Measurements from ENCODE around the gene CLCN6.

The CLCN6 gene

GRCh38 chr1:11826946-11827345, 21.0 kb downstream of the CLCN6 start:
- Histone ChIP-seq H3K27me3 (ENCODE audit: control insufficient read depth in 1 of 2, insufficient read depth in 2 of 2, low read length in 2 of 2) (no peaks in the 10 kb centered on the region), H3K4me3 (ENCODE audit: low read depth in 1 of 2, low read length in 2 of 2) (no peak overlapping the region), H3K9me3 (ENCODE audit: control insufficient read depth in 1 of 2, low read length in 2 of 2) (no peaks in the 10 kb centered on the region), H3K36me3 (ENCODE audit: control insufficient read depth in 1 of 2, insufficient read depth in 2 of 2, low read length in 2 of 2) (peaks cover 32 to 81% of the 10 kb centered on the region in 2 donors), H3K4me1 (ENCODE audit: control insufficient read depth in 1 of 2, insufficient read depth in 2 of 2, low read length in 2 of 2) (no peaks in the 10 kb centered on the region), H3K27ac (ENCODE audit: low read depth, low read length) (no peak overlapping the region), H3K9ac (ENCODE audit: low read depth in 1 of 2, low read length in 2 of 2) (no peak overlapping the region)

- Histone ChIP-seq H3K27me3 (ENCODE audit: control insufficient read depth in 1 of 2, insufficient read depth in 2 of 2, low read length in 2 of 2) (no peaks in the 10 kb centered on the region), H3K36me3 (ENCODE audit: control insufficient read depth in 1 of 2, insufficient read depth in 2 of 2, low read length in 2 of 2) (peaks cover 40 to 89% of the 10 kb centered on the region in 2 donors), H3K9me3 (ENCODE audit: control insufficient read depth in 1 of 2, low read length in 2 of 2) (no peaks in the 10 kb centered on the region), H3K9ac (ENCODE audit: low read depth in 1 of 2, low read length in 2 of 2) (no peak overlapping the region), H3K4me1 (ENCODE audit: control insufficient read depth in 1 of 2, insufficient read depth in 2 of 2, low read length in 2 of 2) (no peaks in the 10 kb centered on the region), H3K4me3 (ENCODE audit: low read depth in 1 of 2, low read length in 2 of 2) (no peak overlapping the region), H3K27ac (ENCODE audit: low read depth, low read length) (no peak overlapping the region)
Measured at GRCh38 chr1:11828511-11828910, 22.5 kb downstream of the CLCN6 start.

GRCh38 chr1:11831945-11832725, 26.1 kb downstream of the CLCN6 start:
- no peaks in the 10 kb centered on the region for H3K27me3 ChIP-seq (ENCODE audit: control insufficient read depth in 1 of 2, insufficient read depth in 2 of 2, low read length in 2 of 2)
- H3K9me3 ChIP-seq (ENCODE audit: control insufficient read depth in 1 of 2, low read length in 2 of 2) = no peaks in the 10 kb centered on the region
- no peak overlapping the region for H3K9ac ChIP-seq (ENCODE audit: low read depth in 1 of 2, low read length in 2 of 2)
- H3K27ac ChIP-seq (ENCODE audit: low read depth, low read length) = no peak overlapping the region
- no peak overlapping the region for H3K4me3 ChIP-seq (ENCODE audit: low read depth in 1 of 2, low read length in 2 of 2)
- peaks cover 0 to 5% of the 10 kb centered on the region in 2 donors for H3K4me1 ChIP-seq (ENCODE audit: control insufficient read depth in 1 of 2, insufficient read depth in 2 of 2, low read length in 2 of 2)
- peaks cover 56 to 91% of the 10 kb centered on the region in 2 donors for H3K36me3 ChIP-seq (ENCODE audit: control insufficient read depth in 1 of 2, insufficient read depth in 2 of 2, low read length in 2 of 2)

- no peak overlapping the region for H3K27ac ChIP-seq (ENCODE audit: low read depth, low read length)
- H3K4me1 ChIP-seq (ENCODE audit: control insufficient read depth in 1 of 2, insufficient read depth in 2 of 2, low read length in 2 of 2) = peaks cover 0 to 5% of the 10 kb centered on the region in 2 donors
- peaks cover 55 to 93% of the 10 kb centered on the region in 2 donors for H3K36me3 ChIP-seq (ENCODE audit: control insufficient read depth in 1 of 2, insufficient read depth in 2 of 2, low read length in 2 of 2)
- H3K27me3 ChIP-seq (ENCODE audit: control insufficient read depth in 1 of 2, insufficient read depth in 2 of 2, low read length in 2 of 2) = no peaks in the 10 kb centered on the region
- H3K9ac ChIP-seq (ENCODE audit: low read depth in 1 of 2, low read length in 2 of 2) = no peak overlapping the region
- H3K4me3 ChIP-seq (ENCODE audit: low read depth in 1 of 2, low read length in 2 of 2) = no peak overlapping the region
- H3K9me3 ChIP-seq (ENCODE audit: control insufficient read depth in 1 of 2, low read length in 2 of 2) = no peaks in the 10 kb centered on the region
Measured at GRCh38 chr1:11833497-11833896, 27.5 kb downstream of the CLCN6 start.

- H3K36me3 ChIP-seq (ENCODE audit: control insufficient read depth in 1 of 2, insufficient read depth in 2 of 2, low read length in 2 of 2) = peaks cover 52 to 92% of the 10 kb centered on the region in 2 donors
Measured at GRCh38 chr1:11833900-11834299, 27.9 kb downstream of the CLCN6 start.

GRCh38 chr1:11835441-11836225, 29.6 kb downstream of the CLCN6 start:
- Histone ChIP-seq H3K9ac (ENCODE audit: low read depth in 1 of 2, low read length in 2 of 2) (no peak overlapping the region), H3K4me3 (ENCODE audit: low read depth in 1 of 2, low read length in 2 of 2) (no peak overlapping the region), H3K9me3 (ENCODE audit: control insufficient read depth in 1 of 2, low read length in 2 of 2) (no peaks in the 10 kb centered on the region), H3K36me3 (ENCODE audit: control insufficient read depth in 1 of 2, insufficient read depth in 2 of 2, low read length in 2 of 2) (peaks cover 53 to 94% of the 10 kb centered on the region in 2 donors), H3K27me3 (ENCODE audit: control insufficient read depth in 1 of 2, insufficient read depth in 2 of 2, low read length in 2 of 2) (no peaks in the 10 kb centered on the region), H3K4me1 (ENCODE audit: control insufficient read depth in 1 of 2, insufficient read depth in 2 of 2, low read length in 2 of 2) (peaks cover 0 to 5% of the 10 kb centered on the region in 2 donors), H3K27ac (ENCODE audit: low read depth, low read length) (no peak overlapping the region)

More at GRCh38 chr1:11833900-11834299, 27.9 kb downstream of the CLCN6 start:
- no peaks in the 10 kb centered on the region for H3K9me3 ChIP-seq (ENCODE audit: control insufficient read depth in 1 of 2, low read length in 2 of 2)
- H3K4me3 ChIP-seq (ENCODE audit: low read depth in 1 of 2, low read length in 2 of 2) = no peak overlapping the region
- H3K27me3 ChIP-seq (ENCODE audit: control insufficient read depth in 1 of 2, insufficient read depth in 2 of 2, low read length in 2 of 2) = no peaks in the 10 kb centered on the region
- H3K4me1 ChIP-seq (ENCODE audit: control insufficient read depth in 1 of 2, insufficient read depth in 2 of 2, low read length in 2 of 2) = peaks cover 0 to 5% of the 10 kb centered on the region in 2 donors
- no peak overlapping the region for H3K27ac ChIP-seq (ENCODE audit: low read depth, low read length)
- no peak overlapping the region for H3K9ac ChIP-seq (ENCODE audit: low read depth in 1 of 2, low read length in 2 of 2)

- peaks cover 0 to 5% of the 10 kb centered on the region in 2 donors for H3K4me1 ChIP-seq (ENCODE audit: control insufficient read depth in 1 of 2, insufficient read depth in 2 of 2, low read length in 2 of 2)
- no peaks in the 10 kb centered on the region for H3K27me3 ChIP-seq (ENCODE audit: control insufficient read depth in 1 of 2, insufficient read depth in 2 of 2, low read length in 2 of 2)
- no peak overlapping the region for H3K9ac ChIP-seq (ENCODE audit: low read depth in 1 of 2, low read length in 2 of 2)
- no peak overlapping the region for H3K27ac ChIP-seq (ENCODE audit: low read depth, low read length)
- H3K4me3 ChIP-seq (ENCODE audit: low read depth in 1 of 2, low read length in 2 of 2) = no peak overlapping the region
- no peaks in the 10 kb centered on the region for H3K9me3 ChIP-seq (ENCODE audit: control insufficient read depth in 1 of 2, low read length in 2 of 2)
- H3K36me3 ChIP-seq (ENCODE audit: control insufficient read depth in 1 of 2, insufficient read depth in 2 of 2, low read length in 2 of 2) = peaks cover 63 to 97% of the 10 kb centered on the region in 2 donors
Measured at GRCh38 chr1:11836955-11837766, 31.2 kb downstream of the CLCN6 start.

GRCh38 chr1:11837767-11838348, 31.9 kb downstream of the CLCN6 start:
- H3K27ac ChIP-seq (ENCODE audit: low read depth, low read length) = no peak overlapping the region
- no peaks in the 10 kb centered on the region for H3K27me3 ChIP-seq (ENCODE audit: control insufficient read depth in 1 of 2, insufficient read depth in 2 of 2, low read length in 2 of 2)
- H3K4me3 ChIP-seq (ENCODE audit: low read depth in 1 of 2, low read length in 2 of 2) = no peak overlapping the region
- H3K36me3 ChIP-seq (ENCODE audit: control insufficient read depth in 1 of 2, insufficient read depth in 2 of 2, low read length in 2 of 2) = peaks cover 62 to 94% of the 10 kb centered on the region in 2 donors
- peaks cover 0 to 5% of the 10 kb centered on the region in 2 donors for H3K4me1 ChIP-seq (ENCODE audit: control insufficient read depth in 1 of 2, insufficient read depth in 2 of 2, low read length in 2 of 2)
- H3K9ac ChIP-seq (ENCODE audit: low read depth in 1 of 2, low read length in 2 of 2) = no peak overlapping the region
- no peaks in the 10 kb centered on the region for H3K9me3 ChIP-seq (ENCODE audit: control insufficient read depth in 1 of 2, low read length in 2 of 2)

- Histone ChIP-seq H3K9ac (ENCODE audit: low read depth in 1 of 2, low read length in 2 of 2) (no peak overlapping the region), H3K36me3 (ENCODE audit: control insufficient read depth in 1 of 2, insufficient read depth in 2 of 2, low read length in 2 of 2) (peaks cover 56 to 92% of the 10 kb centered on the region in 2 donors), H3K4me3 (ENCODE audit: low read depth in 1 of 2, low read length in 2 of 2) (no peak overlapping the region), H3K27me3 (ENCODE audit: control insufficient read depth in 1 of 2, insufficient read depth in 2 of 2, low read length in 2 of 2) (no peaks in the 10 kb centered on the region), H3K4me1 (ENCODE audit: control insufficient read depth in 1 of 2, insufficient read depth in 2 of 2, low read length in 2 of 2) (peaks cover 0 to 5% of the 10 kb centered on the region in 2 donors), H3K27ac (ENCODE audit: low read depth, low read length) (no peak overlapping the region), H3K9me3 (ENCODE audit: control insufficient read depth in 1 of 2, low read length in 2 of 2) (no peaks in the 10 kb centered on the region)
Measured at GRCh38 chr1:11838349-11839272, 32.6 kb downstream of the CLCN6 start.
